ENCODE measurements around the gene UGT1A4. TPM values are rescaled to one million over a fixed set of nuclear protein-coding genes. Genes with fewer than 3 reads are reported as not detected.

UGT1A4 gene
- total RNA-seq, 1 experiment from 2014 or later: 73.6 TPM

DNA sequence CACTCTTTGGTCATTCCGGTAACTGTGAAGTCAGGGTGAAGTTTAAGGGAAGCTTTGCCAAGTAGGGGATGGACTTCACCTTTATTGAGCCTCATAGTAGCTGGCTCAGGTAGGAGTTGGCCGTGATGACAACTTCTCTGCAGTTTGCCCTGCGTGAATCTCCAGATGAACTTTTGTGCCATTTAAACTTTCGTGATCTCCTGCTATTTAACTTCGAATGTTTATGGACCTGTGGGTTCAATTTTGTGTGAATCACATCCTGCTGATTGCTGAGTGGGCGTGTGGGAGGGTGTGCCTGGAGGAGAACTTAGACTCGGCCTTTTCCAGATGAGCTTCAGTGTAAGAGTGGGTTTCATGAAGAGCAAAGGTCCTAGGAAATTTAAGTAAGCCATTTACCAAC is 45.7 kb downstream of the UGT1A4 start:
- no peaks in the 10 kb centered on the region for H3K27me3 ChIP-seq (ENCODE audit: insufficient read depth, low read depth)
- TF ChIP-seq, protein P1, sequence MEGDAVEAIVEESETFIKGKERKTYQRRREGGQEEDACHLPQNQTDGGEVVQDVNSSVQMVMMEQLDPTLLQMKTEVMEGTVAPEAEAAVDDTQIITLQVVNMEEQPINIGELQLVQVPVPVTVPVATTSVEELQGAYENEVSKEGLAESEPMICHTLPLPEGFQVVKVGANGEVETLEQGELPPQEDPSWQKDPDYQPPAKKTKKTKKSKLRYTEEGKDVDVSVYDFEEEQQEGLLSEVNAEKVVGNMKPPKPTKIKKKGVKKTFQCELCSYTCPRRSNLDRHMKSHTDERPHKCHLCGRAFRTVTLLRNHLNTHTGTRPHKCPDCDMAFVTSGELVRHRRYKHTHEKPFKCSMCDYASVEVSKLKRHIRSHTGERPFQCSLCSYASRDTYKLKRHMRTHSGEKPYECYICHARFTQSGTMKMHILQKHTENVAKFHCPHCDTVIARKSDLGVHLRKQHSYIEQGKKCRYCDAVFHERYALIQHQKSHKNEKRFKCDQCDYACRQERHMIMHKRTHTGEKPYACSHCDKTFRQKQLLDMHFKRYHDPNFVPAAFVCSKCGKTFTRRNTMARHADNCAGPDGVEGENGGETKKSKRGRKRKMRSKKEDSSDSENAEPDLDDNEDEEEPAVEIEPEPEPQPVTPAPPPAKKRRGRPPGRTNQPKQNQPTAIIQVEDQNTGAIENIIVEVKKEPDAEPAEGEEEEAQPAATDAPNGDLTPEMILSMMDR (conservative IDR thresholded peaks at IDR 0.05): no peak
- no peak for TF ChIP-seq EZH2 (IDR thresholded peaks at IDR 0.05; ENCODE audit: low read depth)
- no peak overlapping the region for H3K4me3 ChIP-seq
- H3K36me3 ChIP-seq (ENCODE audit: low read depth): peaks cover 62% of the 10 kb centered on the region
- intact Hi-C loops (cut with micrococcal nuclease; ENCODE audit: unreplicated experiment): no loop called here
- POLR2A ChIA-PET (ENCODE audit: unreplicated experiment): no interaction called here
- BruUV-seq (replicated peaks): no TSS peak
- H3K79me2 ChIP-seq (ENCODE audit: low read depth): peaks cover 72% of the 10 kb centered on the region
- no peak for DNase-seq
- H2AFZ ChIP-seq: no peak overlapping the region
- H3K9me3 ChIP-seq (ENCODE audit: insufficient read depth, low read depth): no peaks in the 10 kb centered on the region
- no peak overlapping the region for H3K4me2 ChIP-seq
- H3K27ac ChIP-seq: no peak overlapping the region
- peaks cover 11% of the 10 kb centered on the region; the same call in 1 of the 2 replicates for H3K4me1 ChIP-seq (replicated peaks; ENCODE audit: insufficient read depth)
- CTCF ChIA-PET: no interaction called here
- H3K9me2 ChIP-seq (ENCODE audit: insufficient read depth): no peaks in the 10 kb centered on the region
- peaks cover 80% of the 10 kb centered on the region for H4K20me1 ChIP-seq (ENCODE audit: insufficient read depth)
- H3F3A ChIP-seq (ENCODE audit: insufficient read depth, low read depth): peaks cover 76% of the 10 kb centered on the region

DNA sequence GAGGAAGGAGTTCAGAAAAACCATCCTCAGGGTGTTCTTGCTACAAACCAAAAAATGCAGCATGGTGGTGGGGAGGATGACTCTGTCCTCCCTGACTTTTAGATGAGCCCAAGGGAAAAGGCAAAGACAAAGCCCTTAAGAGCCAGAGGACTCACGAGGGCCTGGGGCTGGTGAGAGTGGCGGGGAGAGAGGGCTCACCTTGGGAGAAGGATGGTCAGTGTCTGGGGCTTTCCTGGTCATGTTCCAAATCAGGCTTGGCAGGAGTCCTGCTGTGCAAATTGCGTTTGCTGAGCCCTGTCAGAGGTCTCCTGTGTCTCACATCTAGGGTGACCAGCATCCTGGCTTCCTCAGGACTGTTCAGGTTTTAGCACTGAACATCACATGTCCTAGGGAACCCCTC is 46.2 kb downstream of the UGT1A4 start:
- H3K4me2 ChIP-seq: no peak overlapping the region
- DNase-seq: no peak
- H3K4me1 ChIP-seq (replicated peaks; ENCODE audit: insufficient read depth): peaks cover 11% of the 10 kb centered on the region; the same call in 1 of the 2 replicates
- no peak overlapping the region for H3K4me3 ChIP-seq
- CTCF ChIA-PET: no interaction called here
- H2AFZ ChIP-seq: no peak overlapping the region
- BruUV-seq (replicated peaks): no TSS peak
- H3K27ac ChIP-seq: no peak overlapping the region
- no peaks in the 10 kb centered on the region for H3K9me2 ChIP-seq (ENCODE audit: insufficient read depth)
- H4K20me1 ChIP-seq (ENCODE audit: insufficient read depth): peaks cover 77% of the 10 kb centered on the region
- intact Hi-C loops (cut with micrococcal nuclease; ENCODE audit: unreplicated experiment): no loop called here
- no peaks in the 10 kb centered on the region for H3K9me3 ChIP-seq (ENCODE audit: insufficient read depth, low read depth)
- H3F3A ChIP-seq (ENCODE audit: insufficient read depth, low read depth): peaks cover 78% of the 10 kb centered on the region
- H3K36me3 ChIP-seq (ENCODE audit: low read depth): peaks cover 67% of the 10 kb centered on the region
- TF ChIP-seq, protein P1 (conservative IDR thresholded peaks at IDR 0.05): no peak
- TF ChIP-seq EZH2 (IDR thresholded peaks at IDR 0.05; ENCODE audit: low read depth): no peak
- POLR2A ChIA-PET (ENCODE audit: unreplicated experiment): no interaction called here
- H3K79me2 ChIP-seq (ENCODE audit: low read depth): peaks cover 69% of the 10 kb centered on the region
- no peaks in the 10 kb centered on the region for H3K27me3 ChIP-seq (ENCODE audit: insufficient read depth, low read depth)

DNA sequence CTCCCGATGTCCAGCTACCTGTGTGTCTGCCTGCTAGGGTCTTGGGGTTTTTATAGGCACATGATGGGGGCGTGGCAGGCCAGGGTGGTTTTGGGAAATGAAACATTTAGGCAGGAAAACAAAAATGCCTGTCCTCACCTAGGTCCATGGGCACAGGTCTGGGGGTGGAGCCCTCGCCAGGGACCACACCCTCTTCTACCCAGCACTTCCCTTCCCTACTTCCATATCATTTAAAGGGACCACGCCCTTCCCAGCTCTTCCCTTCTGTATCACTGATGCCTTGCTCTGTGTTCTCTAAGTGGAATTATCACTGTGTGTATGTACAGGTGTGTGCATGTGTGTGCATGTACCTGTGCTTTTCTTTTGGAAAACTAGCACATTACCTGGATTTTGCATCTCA is 47.9 kb downstream of the UGT1A4 start:
- no peak overlapping the region for H3K4me2 ChIP-seq
- H3K27me3 ChIP-seq (ENCODE audit: insufficient read depth, low read depth): no peaks in the 10 kb centered on the region
- no peak overlapping the region for H2AFZ ChIP-seq
- H3K27ac ChIP-seq: no peak overlapping the region
- intact Hi-C loops (cut with micrococcal nuclease; ENCODE audit: unreplicated experiment): no loop called here
- H3K9me2 ChIP-seq (ENCODE audit: insufficient read depth): no peaks in the 10 kb centered on the region
- no peak for DNase-seq
- no peaks in the 10 kb centered on the region for H3K9me3 ChIP-seq (ENCODE audit: insufficient read depth, low read depth)
- POLR2A ChIA-PET (ENCODE audit: unreplicated experiment): no interaction called here
- H3K4me1 ChIP-seq (replicated peaks; ENCODE audit: insufficient read depth): peaks cover 11% of the 10 kb centered on the region; the same call in 1 of the 2 replicates
- H3K79me2 ChIP-seq (ENCODE audit: low read depth): peaks cover 53% of the 10 kb centered on the region
- H4K20me1 ChIP-seq (ENCODE audit: insufficient read depth): peaks cover 66% of the 10 kb centered on the region
- no TSS peak for BruUV-seq (replicated peaks)
- peaks cover 75% of the 10 kb centered on the region for H3K36me3 ChIP-seq (ENCODE audit: low read depth)
- peaks cover 80% of the 10 kb centered on the region for H3F3A ChIP-seq (ENCODE audit: insufficient read depth, low read depth)
- no peak for TF ChIP-seq EZH2 (IDR thresholded peaks at IDR 0.05; ENCODE audit: low read depth)
- TF ChIP-seq, protein P1 (conservative IDR thresholded peaks at IDR 0.05): no peak
- CTCF ChIA-PET: no interaction called here
- no peak overlapping the region for H3K4me3 ChIP-seq
